SU-DHL-6 (cell line): Measurements from ENCODE around the gene TMEM167A.

ENCODE experiments used
- H2AFZ ChIP-seq: fragments of 200-600 bp; sonication (generic); 2 replicates; pipeline ENCODE4 v1.6.1; 2014; ENCODE audit warnings: low read depth, mild to moderate bottlenecking, moderate library complexity, mixed read lengths, antibody characterized with exemption, low read length; ENCODE audit not compliant: severe bottlenecking
- H3F3A ChIP-seq: fragments of 200-600 bp; shearing (Covaris generic); 2 replicates; pipeline ENCODE4 v1.6.0; 2016; ENCODE audit warnings: antibody characterized with exemption, mild to moderate bottlenecking; ENCODE audit not compliant: insufficient read depth
- H3K27ac ChIP-seq: fragments of 200-600 bp; sonication (generic); 2 replicates; pipeline ENCODE4 v1.5.1; 2016; ENCODE audit warnings: low read depth, mild to moderate bottlenecking, low read length, moderate library complexity, mixed read lengths
- H3K27me3 ChIP-seq: fragments of 200-600 bp; sonication (generic), shearing (Covaris generic); 2 replicates; pipeline ENCODE4 v1.6.0; 2014; ENCODE audit warnings: mild to moderate bottlenecking, low read length
- H3K36me3 ChIP-seq: fragments of 200-600 bp; sonication (generic); 2 replicates; pipeline ENCODE4 v1.6.1; 2014; ENCODE audit warnings: mild to moderate bottlenecking, low read length, mixed read lengths
- H3K4me2 ChIP-seq: fragments of 300-600, 200-600 bp; shearing (Covaris generic), sonication (generic); 2 replicates; pipeline ENCODE4 v1.6.0; 2014; ENCODE audit warnings: low read length, low read depth, mild to moderate bottlenecking; ENCODE audit not compliant: poor library complexity, severe bottlenecking
- H3K4me3 ChIP-seq: fragments of 200-600 bp; sonication (generic); 2 replicates; pipeline ENCODE4 v1.5.1; 2014; ENCODE audit warnings: antibody characterized with exemption, low read length, mild to moderate bottlenecking, mixed read lengths; ENCODE audit not compliant: insufficient read depth, poor library complexity, severe bottlenecking
- H3K79me2 ChIP-seq: fragments of 200-600 bp; sonication (generic); 2 replicates; pipeline ENCODE4 v1.6.1; 2014; ENCODE audit warnings: mild to moderate bottlenecking, low read length, moderate library complexity; ENCODE audit not compliant: insufficient read depth
- H3K9ac ChIP-seq: fragments of 200-600 bp; sonication (generic); 2 replicates; pipeline ENCODE4 v1.7.0; 2014; ENCODE audit warnings: mild to moderate bottlenecking, low read length
- H3K9me2 ChIP-seq: fragments of 200-600 bp; sonication (generic); replicated peaks from 2 replicates; pipeline ENCODE4 v1.6.1; 2014; ENCODE audit warnings: low read length; ENCODE audit not compliant: insufficient read depth
- H3K9me3 ChIP-seq: fragments of 200-600 bp; sonication (generic); 2 replicates; pipeline ENCODE4 v1.6.1; 2014; ENCODE audit warnings: low read length, mixed read lengths; ENCODE audit not compliant: insufficient read depth
- H4K20me1 ChIP-seq: fragments of 200-600 bp; sonication (generic); 2 replicates; pipeline ENCODE4 v1.6.1; 2014; ENCODE audit warnings: low read depth, mild to moderate bottlenecking, antibody characterized with exemption, low read length, moderate library complexity, mixed read lengths
- CTCF ChIP-seq: fragments of 200-600 bp; sonication (generic); IDR thresholded peaks from one replicate; pipeline ENCODE4 v1.5.1; 2017; ENCODE audit warnings: antibody characterized with exemption, mild to moderate bottlenecking, low read length, moderate library complexity; ENCODE audit not compliant: insufficient read depth, poor library complexity, severe bottlenecking
- EZH2phosphoT487 ChIP-seq: fragments of 200-600 bp; sonication (generic), shearing (Covaris generic); conservative IDR thresholded peaks from 2 replicates; pipeline ENCODE4 v1.6.1; 2018; ENCODE audit warnings: mild to moderate bottlenecking, antibody characterized with exemption, low read length, moderate library complexity, mixed read lengths

TMEM167A gene

GRCh38 chr5:83124593-83124992, 47.4 kb upstream of the TMEM167A start:
- H3K9me2 ChIP-seq = no peaks in the 10 kb centered on the region
- H3K36me3 ChIP-seq = no peaks in the 10 kb centered on the region
- no peaks in the 10 kb centered on the region for H3K9me3 ChIP-seq
- H3K4me2 ChIP-seq = no peak overlapping the region
- no peak overlapping the region for H3K4me3 ChIP-seq
- no peaks in the 10 kb centered on the region for H4K20me1 ChIP-seq
- no peaks in the 10 kb centered on the region for H3K27me3 ChIP-seq
- no peaks in the 10 kb centered on the region for H3K79me2 ChIP-seq
- no peak overlapping the region for H2AFZ ChIP-seq
- H3K27ac ChIP-seq = no peak overlapping the region
- no peaks in the 10 kb centered on the region for H3F3A ChIP-seq
- H3K9ac ChIP-seq = no peak overlapping the region
- TF ChIP-seq CTCF (no peak), EZH2phosphoT487 (no peak)

GRCh38 chr5:83118976-83119375, 41.8 kb upstream of the TMEM167A start:
- H4K20me1 ChIP-seq = no peaks in the 10 kb centered on the region
- peaks cover 3% of the 10 kb centered on the region; the same call in 1 of the 2 replicates for H3K36me3 ChIP-seq

GRCh38 chr5:83118471-83118870, 41.3 kb upstream of the TMEM167A start:
- Histone ChIP-seq H3K79me2 (no peaks in the 10 kb centered on the region), H3K9me2 (no peaks in the 10 kb centered on the region), H3K9ac (no peak overlapping the region), H3F3A (no peaks in the 10 kb centered on the region), H3K36me3 (peaks cover 3% of the 10 kb centered on the region; the same call in 1 of the 2 replicates), H3K4me3 (no peak overlapping the region), H2AFZ (no peak overlapping the region), H4K20me1 (no peaks in the 10 kb centered on the region), H3K27me3 (no peaks in the 10 kb centered on the region), H3K9me3 (no peaks in the 10 kb centered on the region), H3K4me2 (no peak overlapping the region), H3K27ac (no peak overlapping the region)
- TF ChIP-seq CTCF (no peak), EZH2phosphoT487 (no peak)

More at GRCh38 chr5:83118976-83119375, 41.8 kb upstream of the TMEM167A start:
- H3K9me2 ChIP-seq = no peaks in the 10 kb centered on the region
- no peak overlapping the region for H3K4me2 ChIP-seq
- no peaks in the 10 kb centered on the region for H3K79me2 ChIP-seq
- H2AFZ ChIP-seq = no peak overlapping the region
- no peaks in the 10 kb centered on the region for H3K27me3 ChIP-seq
- H3K4me3 ChIP-seq = no peak overlapping the region
- no peaks in the 10 kb centered on the region for H3K9me3 ChIP-seq
- H3K9ac ChIP-seq = no peak overlapping the region
- no peaks in the 10 kb centered on the region for H3F3A ChIP-seq
- no peak overlapping the region for H3K27ac ChIP-seq
- TF ChIP-seq CTCF (no peak), EZH2phosphoT487 (no peak)
